ENCODE data around the gene DIS3L2. TPM values are rescaled to one million over a fixed set of nuclear protein-coding genes. Genes with fewer than 3 reads are reported as not detected.
"Not testable (repeated sequence)": the region's sequence is repeated elsewhere in the genome, so short reads cannot be mapped to it uniquely, and the experiment has no call there.

The DIS3L2 gene
- total RNA-seq, 6 experiments from 2014 or later = 18.2 to 23.6 (median 21.6) TPM

DNA sequence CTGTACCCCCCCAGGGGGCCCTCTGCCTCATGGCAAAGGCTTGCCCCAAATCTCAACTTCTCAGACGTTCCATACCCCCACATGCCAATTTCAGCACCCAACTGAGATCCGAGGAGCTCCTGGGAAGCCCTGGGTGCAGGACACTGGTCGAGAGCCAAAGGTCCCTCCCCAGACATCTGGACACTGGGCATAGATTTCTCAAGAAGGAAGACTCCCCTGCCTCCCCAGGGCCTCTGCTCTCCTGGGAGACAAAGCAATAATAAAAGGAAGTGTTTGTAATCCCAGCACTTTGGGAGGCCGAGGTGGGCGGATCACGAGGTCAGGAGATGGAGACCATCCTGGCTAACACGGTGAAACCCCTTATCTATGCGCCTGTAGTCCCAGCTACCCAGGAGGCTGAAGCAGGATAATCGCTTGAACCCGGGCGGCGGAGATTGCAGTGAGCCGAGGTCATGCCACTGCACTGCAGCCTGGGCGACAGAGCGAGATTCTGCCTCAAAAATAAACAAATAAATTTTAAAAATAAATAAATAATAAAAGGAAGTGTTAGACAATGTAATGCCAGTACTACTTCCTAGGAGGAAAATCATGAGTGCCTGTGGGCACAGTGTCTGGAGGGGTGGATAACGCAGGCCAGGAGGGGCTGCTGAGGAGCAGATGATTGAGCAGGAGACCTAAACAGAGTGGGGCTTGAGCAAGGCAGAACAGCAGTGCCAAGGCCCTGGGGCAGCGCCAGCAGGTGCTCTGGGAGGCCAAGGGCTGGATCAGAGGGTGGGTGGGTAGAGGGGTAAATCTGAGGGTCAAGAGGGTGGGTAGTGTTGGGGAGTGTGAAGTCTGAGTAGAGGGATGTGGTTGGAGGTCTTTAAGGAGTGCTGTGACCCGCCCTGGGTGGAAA lies 421.1 kb downstream of the DIS3L2 start:
- Mint-ChIP-seq H3K27ac (no peak overlapping the region), H3K27me3 (ENCODE audit: insufficient read depth) (peaks cover 39% of the 10 kb centered on the region), H3K36me3 (ENCODE audit: low read depth) (no peaks in the 10 kb centered on the region), H3K9me3 (no peaks in the 10 kb centered on the region), H3K4me3 (no peak overlapping the region), H3K4me1 (ENCODE audit: low read depth) (peaks cover 20% of the 10 kb centered on the region)
- no peak for TF ChIP-seq CTCF (IDR thresholded peaks at IDR 0.05)
- no peak for DNase-seq

- H3K36me3 Mint-ChIP-seq (ENCODE audit: low read depth) = no peaks in the 10 kb centered on the region; the same call in 1 of the 2 replicates
- H3K4me3 Mint-ChIP-seq = no peak overlapping the region
- no peaks in the 10 kb centered on the region for H3K9me3 Mint-ChIP-seq
- H3K27ac Mint-ChIP-seq = no peak overlapping the region
- H3K4me1 Mint-ChIP-seq (ENCODE audit: low read depth) = peaks cover 26% of the 10 kb centered on the region
- no peak for TF ChIP-seq CTCF (IDR thresholded peaks at IDR 0.05)
- H3K27me3 Mint-ChIP-seq (ENCODE audit: insufficient read depth) = peaks cover 46% of the 10 kb centered on the region
- no peak for DNase-seq
Observed at GRCh38 chr2:232384466-232384865, 423.0 kb downstream of the DIS3L2 start.

DNA sequence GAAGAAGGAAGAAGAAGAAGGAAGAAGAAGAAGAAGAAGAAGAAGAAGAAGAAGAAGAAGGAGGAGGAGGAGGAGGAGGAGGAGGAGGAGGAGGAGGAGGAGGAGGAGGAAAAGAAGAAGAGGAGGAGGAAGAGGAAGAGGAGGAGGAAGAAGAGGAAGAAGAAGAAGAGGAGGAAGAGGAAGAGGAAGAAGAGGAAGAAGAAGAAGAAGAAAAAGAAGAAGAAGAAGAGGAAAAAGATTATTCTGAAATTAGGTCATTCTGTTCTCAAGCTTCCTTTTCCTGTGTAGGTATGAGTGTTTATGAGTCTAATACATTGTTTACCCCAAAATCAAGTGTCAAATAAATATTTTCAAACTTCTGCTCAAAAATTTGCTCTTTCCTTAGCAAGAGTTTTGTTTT lies 423.5 kb downstream of the DIS3L2 start:
- peaks cover 28% of the 10 kb centered on the region for H3K4me1 Mint-ChIP-seq (ENCODE audit: low read depth)
- H3K27me3 Mint-ChIP-seq (ENCODE audit: insufficient read depth) = peaks cover 50% of the 10 kb centered on the region
- not testable (repeated sequence) for H3K27ac Mint-ChIP-seq; H3K36me3 Mint-ChIP-seq (ENCODE audit: low read depth); H3K9me3 Mint-ChIP-seq; DNase-seq
- H3K4me3 Mint-ChIP-seq = peak overlapping the region; percentile 27; the same call in 1 of the 2 replicates

- TF ChIP-seq CTCF (IDR thresholded peaks at IDR 0.05) = peak; percentile 56
- peak; percentile 95 for DNase-seq
- Mint-ChIP-seq H3K27ac (peak overlapping the region; percentile 1; the same call in 1 of the 2 replicates), H3K4me3 (peak overlapping the region; percentile 27), H3K4me1 (ENCODE audit: low read depth) (peaks cover 28% of the 10 kb centered on the region), H3K9me3 (no peaks in the 10 kb centered on the region), H3K27me3 (ENCODE audit: insufficient read depth) (peaks cover 57% of the 10 kb centered on the region), H3K36me3 (ENCODE audit: low read depth) (no peaks in the 10 kb centered on the region; the same call in 1 of the 2 replicates)
Observed at GRCh38 chr2:232385660-232386489, 424.4 kb downstream of the DIS3L2 start.

GRCh38 chr2:232386490-232386739 lies 424.9 kb downstream of the DIS3L2 start:
- Mint-ChIP-seq H3K36me3 (ENCODE audit: low read depth) (no peaks in the 10 kb centered on the region; the same call in 1 of the 2 replicates), H3K4me1 (ENCODE audit: low read depth) (peaks cover 28% of the 10 kb centered on the region), H3K9me3 (no peaks in the 10 kb centered on the region), H3K27me3 (ENCODE audit: insufficient read depth) (peaks cover 62% of the 10 kb centered on the region), H3K27ac (peak overlapping the region; percentile 1; the same call in 1 of the 2 replicates), H3K4me3 (no peak overlapping the region)
- no peak for TF ChIP-seq CTCF (IDR thresholded peaks at IDR 0.05)
- DNase-seq = no peak

Small RNA genes lying within 50 kb of the gene (microRNA-seq; reads per million reads assigned to microRNA genes)
- not detected for gene MIR562

Other genes with a start within 250 kb of the DIS3L2 start
- gene PDE6D, start 180.4 kb upstream of the DIS3L2 start, total RNA-seq (2021; fragmentation: NEBNext Ultra II Directional; extraction: Animal tissue kit (Norgen Biotek cat#: 25700)) = 10 to 100 TPM; 20.1 to 24.7 (median 22.4) TPM
- gene COPS7B, start 175.3 kb upstream of the DIS3L2 start, total RNA-seq (2021; fragmentation: NEBNext Ultra II Directional; extraction: Animal tissue kit (Norgen Biotek cat#: 25700)) = 10 to 100 TPM; 34.9 to 45.6 (median 40.9) TPM
- gene NPPC, start 35.3 kb upstream of the DIS3L2 start, total RNA-seq (2021; fragmentation: NEBNext Ultra II Directional; extraction: Animal tissue kit (Norgen Biotek cat#: 25700)) = not detected